Panc1 (cell line): ENCODE data around the gene PPP1R1C. TPM values are rescaled to one million over a fixed set of nuclear protein-coding genes. Genes with fewer than 3 reads are reported as not detected.

Experiments used
- ATAC-seq: fragments of 200-7000 bp; cut with Tn5 transposase; 2 replicates; pipeline ENCODE4 v1.9.1; 2020; ENCODE audit warnings: mild to moderate bottlenecking, moderate library complexity
- BruUV-seq: library from RNA; stranded (reverse); fragments of 400-500 nt; replicated peaks from 2 replicates; lab custom pipeline; 2021; lab: Mats Ljungman, UMichigan
- CTCF ChIA-PET: fragments of 300-600 bp; sonication (Branson Sonifier 250); formaldehyde crosslinking; loops from one replicate; lab custom pipeline; 2022; ENCODE audit warnings: antibody characterized with exemption; lab: Charles Lee
- POLR2A ChIA-PET: fragments of 300-600 bp; sonication (Branson Sonifier 250); formaldehyde crosslinking; loops from one replicate; lab custom pipeline; 2022; ENCODE audit warnings: antibody characterized with exemption; lab: Charles Lee
- DNase-seq: peaks from one replicate; pipeline ENCODE4 v3.0.0-alpha.2; 2010; ENCODE audit warnings: low read depth, low spot score
- H3K27ac ChIP-seq: 2 replicates; pipeline ENCODE4 v1.5.1; 2011; ENCODE audit warnings: mild to moderate bottlenecking, low read length, inconsistent platforms
- H3K27me3 ChIP-seq: fragments of 200-500 bp; sonication (Bioruptor generic); 2 replicates; pipeline ENCODE4 v1.6.0; 2014; ENCODE audit warnings: low read length, inconsistent platforms; ENCODE audit not compliant: control insufficient read depth, insufficient read depth
- H3K36me3 ChIP-seq: fragments of 200-500 bp; sonication (Bioruptor generic); 2 replicates; pipeline ENCODE4 v1.5.1; 2014; ENCODE audit warnings: inconsistent platforms, mild to moderate bottlenecking, low read length, moderate library complexity; ENCODE audit not compliant: control insufficient read depth, insufficient read depth
- H3K4me1 ChIP-seq: 2 replicates; pipeline ENCODE4 v1.5.1; 2011; ENCODE audit warnings: inconsistent platforms, mild to moderate bottlenecking, low read length, moderate library complexity; ENCODE audit not compliant: control insufficient read depth, insufficient read depth
- H3K4me3 ChIP-seq, 2 experiments: 2 replicates each; pipeline ENCODE4 v1.5.1; 2011 to 2012; ENCODE audit warnings: low read depth in 2 of 2, low read length in 2 of 2, mild to moderate bottlenecking in 2 of 2, inconsistent platforms in 1 of 2, moderate library complexity in 1 of 2
- H3K9me3 ChIP-seq: fragments of 200-500 bp; sonication (Bioruptor generic); 2 replicates; pipeline ENCODE4 v1.5.1; 2014; ENCODE audit warnings: low read depth, mild to moderate bottlenecking, inconsistent platforms, low read length, moderate library complexity; ENCODE audit not compliant: control insufficient read depth, insufficient read depth
- CTCF ChIP-seq: fragments of 450-650 bp; IDR thresholded peaks from 2 replicates; pipeline ENCODE4 v1.5.1; 2017; ENCODE audit warnings: mild to moderate bottlenecking
- POLR2AphosphoS5 ChIP-seq: IDR thresholded peaks from 2 replicates; pipeline ENCODE4 v1.6.1; 2012; ENCODE audit warnings: mild to moderate bottlenecking, low read depth, low read length, moderate library complexity
- REST ChIP-seq, 2 experiments: IDR thresholded peaks; 2 replicates each; pipeline ENCODE4 v1.6.1; 2011 to 2012; ENCODE audit warnings: low read depth in 2 of 2, control low read depth in 1 of 2, low read length in 1 of 2, mild to moderate bottlenecking in 1 of 2, moderate library complexity in 1 of 2; ENCODE audit not compliant: insufficient read depth in 1 of 2
- SIN3A ChIP-seq: IDR thresholded peaks from 2 replicates; pipeline ENCODE4 v1.6.1; 2012; ENCODE audit warnings: low read depth, mild to moderate bottlenecking, low read length, moderate library complexity, borderline replicate concordance; ENCODE audit not compliant: insufficient read depth
- TCF7L2 ChIP-seq: IDR thresholded peaks from 2 replicates; pipeline ENCODE4 v1.6.1; 2011; ENCODE audit warnings: mild to moderate bottlenecking, low read depth, low read length, inconsistent platforms
- in situ Hi-C: cut with HindIII; loops from 2 replicates; pipeline ENCODE4 v1.10.0; 2016; ENCODE audit warnings: low sequenced_read_pairs, low pct_unique_long_range_greater_than_20kb
- intact Hi-C: fragments of 100-400 bp; cut with micrococcal nuclease; formaldehyde crosslinking; loops from one replicate; pipeline ENCODE4 v1.10.0; 2022; ENCODE audit not compliant: unreplicated experiment
- total RNA-seq: library from RNA; stranded (reverse); gene quantifications from one replicate; pipeline ENCODE4 v1.2.1, GENCODE V29; 2021; ENCODE audit not compliant: unreplicated experiment

The PPP1R1C gene
- total RNA-seq, 1 experiment from 2014 or later: 2.6 TPM

GRCh38 chr2:182014284-182014683 lies 28.6 kb downstream of the PPP1R1C start:
- in situ Hi-C loops (no loop called here), intact Hi-C loops (no loop called here)
- Histone ChIP-seq H3K36me3 (no peaks in the 10 kb centered on the region), H3K27me3 (no peaks in the 10 kb centered on the region), H3K9me3 (peaks cover 6% of the 10 kb centered on the region), H3K27ac (no peak overlapping the region), H3K4me3 (no peak overlapping the region), H3K4me1 (no peaks in the 10 kb centered on the region)
- DNase-seq: no peak
- no peak for ATAC-seq
- CTCF ChIA-PET: no interaction called here
- no TSS peak for BruUV-seq
- POLR2A ChIA-PET: no interaction called here
- TF ChIP-seq TCF7L2: no peak
- no peak for TF ChIP-seq CTCF
- TF ChIP-seq SIN3A: no peak
- TF ChIP-seq POLR2AphosphoS5: no peak
- no peak for TF ChIP-seq REST (IDR thresholded peaks at IDR 0.05; ENCODE audit: insufficient read depth in 1 of 2, low read depth in 2 of 2, low read length in 1 of 2)

- DNase-seq (no peak), ATAC-seq (no peak)
- POLR2A ChIA-PET: no interaction called here
- H3K4me1 ChIP-seq: no peaks in the 10 kb centered on the region
- in situ Hi-C loops (no loop called here), intact Hi-C loops (no loop called here)
- CTCF ChIA-PET: no interaction called here
- H3K9me3 ChIP-seq: peaks cover 3% of the 10 kb centered on the region
- no peak overlapping the region for H3K27ac ChIP-seq
- no peaks in the 10 kb centered on the region for H3K36me3 ChIP-seq
- H3K27me3 ChIP-seq: no peaks in the 10 kb centered on the region
- TF ChIP-seq CTCF (no peak), TCF7L2 (no peak), POLR2AphosphoS5 (no peak), REST (IDR thresholded peaks at IDR 0.05; ENCODE audit: insufficient read depth in 1 of 2, low read depth in 2 of 2, low read length in 1 of 2) (no peak), SIN3A (no peak)
- BruUV-seq: no TSS peak
- H3K4me3 ChIP-seq: no peak overlapping the region
Measured at GRCh38 chr2:182015334-182016109, 29.9 kb downstream of the PPP1R1C start.
